ENCODE data around the gene XKR3. TPM values are rescaled to one million over a fixed set of nuclear protein-coding genes. Genes with fewer than 3 reads are reported as not detected.
"Not testable (repeated sequence)": the region's sequence is repeated elsewhere in the genome, so short reads cannot be mapped to it uniquely, and the experiment has no call there.

The XKR3 gene
- total RNA-seq, 1 experiment from 2014 or later, result 0.17 TPM

- H3K27me3 ChIP-seq (replicated peaks; ENCODE audit: insufficient read depth, low read depth, low read length, poor library complexity); BruUV-seq (replicated peaks); CTCF ChIA-PET; H3K4me3 ChIP-seq (ENCODE audit: low read depth, low read length, poor library complexity, severe bottlenecking); DNase-seq (ENCODE audit: low spot score); H3K9me3 ChIP-seq (ENCODE audit: low read depth, low read length, poor library complexity, severe bottlenecking); H3K27ac ChIP-seq (ENCODE audit: low read depth, low read length, poor library complexity, severe bottlenecking); H3K4me1 ChIP-seq (ENCODE audit: insufficient read depth, low read length, poor library complexity, severe bottlenecking); intact Hi-C loops (cut with micrococcal nuclease; ENCODE audit: unreplicated experiment); POLR2A ChIA-PET (ENCODE audit: low non-redundant PET); H3K36me3 ChIP-seq (ENCODE audit: insufficient read depth, low read length, poor library complexity, severe bottlenecking): not testable (repeated sequence)
These were observed 63.0 kb downstream of the XKR3 start for GRCh38 chr22:16762224-16762623.

GRCh38 chr22:16760416-16760815 is 64.8 kb downstream of the XKR3 start:
- H3K36me3 ChIP-seq (ENCODE audit: insufficient read depth, low read length, poor library complexity, severe bottlenecking); H3K27ac ChIP-seq (ENCODE audit: low read depth, low read length, poor library complexity, severe bottlenecking); intact Hi-C loops (cut with micrococcal nuclease; ENCODE audit: unreplicated experiment); H3K4me3 ChIP-seq (ENCODE audit: low read depth, low read length, poor library complexity, severe bottlenecking); POLR2A ChIA-PET (ENCODE audit: low non-redundant PET); H3K9me3 ChIP-seq (ENCODE audit: low read depth, low read length, poor library complexity, severe bottlenecking); BruUV-seq (replicated peaks); CTCF ChIA-PET; DNase-seq (ENCODE audit: low spot score); H3K4me1 ChIP-seq (ENCODE audit: insufficient read depth, low read length, poor library complexity, severe bottlenecking); H3K27me3 ChIP-seq (replicated peaks; ENCODE audit: insufficient read depth, low read depth, low read length, poor library complexity): not testable (repeated sequence)

GRCh38 chr22:16749282-16749681 is 75.9 kb downstream of the XKR3 start:
- intact Hi-C loops (cut with micrococcal nuclease; ENCODE audit: unreplicated experiment); H3K9me3 ChIP-seq (ENCODE audit: low read depth, low read length, poor library complexity, severe bottlenecking); H3K4me1 ChIP-seq (ENCODE audit: insufficient read depth, low read length, poor library complexity, severe bottlenecking); H3K27me3 ChIP-seq (replicated peaks; ENCODE audit: insufficient read depth, low read depth, low read length, poor library complexity); POLR2A ChIA-PET (ENCODE audit: low non-redundant PET); H3K4me3 ChIP-seq (ENCODE audit: low read depth, low read length, poor library complexity, severe bottlenecking); H3K27ac ChIP-seq (ENCODE audit: low read depth, low read length, poor library complexity, severe bottlenecking); BruUV-seq (replicated peaks); DNase-seq (ENCODE audit: low spot score); H3K36me3 ChIP-seq (ENCODE audit: insufficient read depth, low read length, poor library complexity, severe bottlenecking); CTCF ChIA-PET: not testable (repeated sequence)

- intact Hi-C loops (cut with micrococcal nuclease; ENCODE audit: unreplicated experiment); H3K9me3 ChIP-seq (ENCODE audit: low read depth, low read length, poor library complexity, severe bottlenecking); DNase-seq (ENCODE audit: low spot score): not testable (repeated sequence)
These were observed 76.9 kb downstream of the XKR3 start for GRCh38 chr22:16748160-16748929.

GRCh38 chr22:16747266-16748159 is 77.7 kb downstream of the XKR3 start:
- H3K36me3 ChIP-seq (ENCODE audit: insufficient read depth, low read length, poor library complexity, severe bottlenecking); DNase-seq (ENCODE audit: low spot score); CTCF ChIA-PET; H3K27ac ChIP-seq (ENCODE audit: low read depth, low read length, poor library complexity, severe bottlenecking); H3K9me3 ChIP-seq (ENCODE audit: low read depth, low read length, poor library complexity, severe bottlenecking); H3K4me3 ChIP-seq (ENCODE audit: low read depth, low read length, poor library complexity, severe bottlenecking); intact Hi-C loops (cut with micrococcal nuclease; ENCODE audit: unreplicated experiment); H3K4me1 ChIP-seq (ENCODE audit: insufficient read depth, low read length, poor library complexity, severe bottlenecking); BruUV-seq (replicated peaks); H3K27me3 ChIP-seq (replicated peaks; ENCODE audit: insufficient read depth, low read depth, low read length, poor library complexity); POLR2A ChIA-PET (ENCODE audit: low non-redundant PET): not testable (repeated sequence)

More at GRCh38 chr22:16748160-16748929, 76.9 kb downstream of the XKR3 start:
- H3K4me1 ChIP-seq (ENCODE audit: insufficient read depth, low read length, poor library complexity, severe bottlenecking); CTCF ChIA-PET; POLR2A ChIA-PET (ENCODE audit: low non-redundant PET); H3K36me3 ChIP-seq (ENCODE audit: insufficient read depth, low read length, poor library complexity, severe bottlenecking); H3K27me3 ChIP-seq (replicated peaks; ENCODE audit: insufficient read depth, low read depth, low read length, poor library complexity); BruUV-seq (replicated peaks); H3K4me3 ChIP-seq (ENCODE audit: low read depth, low read length, poor library complexity, severe bottlenecking); H3K27ac ChIP-seq (ENCODE audit: low read depth, low read length, poor library complexity, severe bottlenecking): not testable (repeated sequence)

- POLR2A ChIA-PET (ENCODE audit: low non-redundant PET); DNase-seq (ENCODE audit: low spot score); BruUV-seq (replicated peaks); H3K27me3 ChIP-seq (replicated peaks; ENCODE audit: insufficient read depth, low read depth, low read length, poor library complexity); H3K9me3 ChIP-seq (ENCODE audit: low read depth, low read length, poor library complexity, severe bottlenecking); CTCF ChIA-PET; H3K4me1 ChIP-seq (ENCODE audit: insufficient read depth, low read length, poor library complexity, severe bottlenecking); H3K27ac ChIP-seq (ENCODE audit: low read depth, low read length, poor library complexity, severe bottlenecking); H3K36me3 ChIP-seq (ENCODE audit: insufficient read depth, low read length, poor library complexity, severe bottlenecking); H3K4me3 ChIP-seq (ENCODE audit: low read depth, low read length, poor library complexity, severe bottlenecking): not testable (repeated sequence)
- intact Hi-C loops (cut with micrococcal nuclease; ENCODE audit: unreplicated experiment), result loop anchor here (10.0 kb wide), 1 partner anchor 49 kb away; no protein-coding TSS in a partner anchor
These were observed 90.9 kb downstream of the XKR3 start for GRCh38 chr22:16734271-16734670.
